ENCODE measurements around the gene SP2. TPM values are rescaled to one million over a fixed set of nuclear protein-coding genes. Genes with fewer than 3 reads are reported as not detected.

Gene SP2
- total and polyA plus RNA-seq, 2 donors (not counting 1 experiment from before 2014, with no cell fraction given) = 1.5 to 2.6 TPM

DNA sequence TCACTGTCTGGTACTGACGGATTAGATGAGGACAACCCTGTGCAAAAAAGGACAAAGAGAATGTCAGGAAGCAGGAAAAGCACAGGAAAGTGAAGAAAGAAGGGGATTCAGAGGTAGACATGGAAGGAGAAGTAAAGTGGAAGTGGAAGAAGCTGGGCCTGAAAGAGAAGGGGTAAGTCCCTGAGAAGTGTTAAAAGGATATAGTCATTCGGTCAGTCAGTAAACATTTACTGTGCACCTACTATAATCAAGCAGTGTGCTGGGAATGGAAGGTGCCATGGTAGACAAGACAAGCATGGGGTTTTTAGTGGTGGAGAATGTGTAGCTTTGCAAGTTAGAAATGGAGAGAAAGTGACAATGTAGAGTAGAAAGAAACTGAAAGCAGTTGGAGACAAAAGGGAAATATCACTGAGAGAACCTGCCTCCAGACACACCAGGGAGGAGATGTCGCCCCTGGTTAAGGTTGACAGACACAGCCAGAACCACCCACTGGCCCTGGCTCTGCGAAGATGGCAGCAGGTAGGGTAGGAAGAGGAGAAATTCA is 4.4 kb upstream of the SP2 start:
- TF ChIP-seq, protein P1, sequence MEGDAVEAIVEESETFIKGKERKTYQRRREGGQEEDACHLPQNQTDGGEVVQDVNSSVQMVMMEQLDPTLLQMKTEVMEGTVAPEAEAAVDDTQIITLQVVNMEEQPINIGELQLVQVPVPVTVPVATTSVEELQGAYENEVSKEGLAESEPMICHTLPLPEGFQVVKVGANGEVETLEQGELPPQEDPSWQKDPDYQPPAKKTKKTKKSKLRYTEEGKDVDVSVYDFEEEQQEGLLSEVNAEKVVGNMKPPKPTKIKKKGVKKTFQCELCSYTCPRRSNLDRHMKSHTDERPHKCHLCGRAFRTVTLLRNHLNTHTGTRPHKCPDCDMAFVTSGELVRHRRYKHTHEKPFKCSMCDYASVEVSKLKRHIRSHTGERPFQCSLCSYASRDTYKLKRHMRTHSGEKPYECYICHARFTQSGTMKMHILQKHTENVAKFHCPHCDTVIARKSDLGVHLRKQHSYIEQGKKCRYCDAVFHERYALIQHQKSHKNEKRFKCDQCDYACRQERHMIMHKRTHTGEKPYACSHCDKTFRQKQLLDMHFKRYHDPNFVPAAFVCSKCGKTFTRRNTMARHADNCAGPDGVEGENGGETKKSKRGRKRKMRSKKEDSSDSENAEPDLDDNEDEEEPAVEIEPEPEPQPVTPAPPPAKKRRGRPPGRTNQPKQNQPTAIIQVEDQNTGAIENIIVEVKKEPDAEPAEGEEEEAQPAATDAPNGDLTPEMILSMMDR (conservative IDR thresholded peaks at IDR 0.05 in 1 of 2, IDR thresholded peaks at IDR 0.05 in 1 of 2; ENCODE audit: low read depth in 1 of 2, low read length in 2 of 2) = no peak
- TF ChIP-seq EZH2 (IDR thresholded peaks at IDR 0.05; ENCODE audit: low read length, missing control alignments) = no peak
- H3K9me3 ChIP-seq (ENCODE audit: control insufficient read depth, insufficient read depth, low read depth, low read length) = no peaks in the 10 kb centered on the region
- H3K36me3 ChIP-seq (ENCODE audit: control insufficient read depth, insufficient read depth, low read length) = no peaks in the 10 kb centered on the region
- H3K9ac ChIP-seq (ENCODE audit: insufficient read depth, low read length) = no peak overlapping the region
- H2AFZ ChIP-seq (ENCODE audit: low read length) = no peak overlapping the region
- DNase-seq (ENCODE audit: low read depth in 2 of 2) = no peak
- no peaks in the 10 kb centered on the region for H4K20me1 ChIP-seq (ENCODE audit: control insufficient read depth, extremely low read depth, insufficient read depth, low read length)
- no peak overlapping the region for H3K4me3 ChIP-seq (replicated peaks in 1 of 4; ENCODE audit: control extremely low read depth in 1 of 4, insufficient read depth in 1 of 4, low read depth in 3 of 4, low read length in 4 of 4)
- no peak overlapping the region for H3K27ac ChIP-seq (ENCODE audit: insufficient read depth, low read length)
- H3K4me1 ChIP-seq (ENCODE audit: control insufficient read depth, extremely low read depth, insufficient read depth, low read length) = peaks cover 4% of the 10 kb centered on the region
- no peaks in the 10 kb centered on the region for H3K27me3 ChIP-seq (ENCODE audit: control insufficient read depth, insufficient read depth, low read length)
- H3K4me2 ChIP-seq (ENCODE audit: extremely low read depth, insufficient read depth, low read length) = no peak overlapping the region
- H3K79me2 ChIP-seq (ENCODE audit: control insufficient read depth, insufficient read depth, low read length) = peaks cover 1% of the 10 kb centered on the region

DNA sequence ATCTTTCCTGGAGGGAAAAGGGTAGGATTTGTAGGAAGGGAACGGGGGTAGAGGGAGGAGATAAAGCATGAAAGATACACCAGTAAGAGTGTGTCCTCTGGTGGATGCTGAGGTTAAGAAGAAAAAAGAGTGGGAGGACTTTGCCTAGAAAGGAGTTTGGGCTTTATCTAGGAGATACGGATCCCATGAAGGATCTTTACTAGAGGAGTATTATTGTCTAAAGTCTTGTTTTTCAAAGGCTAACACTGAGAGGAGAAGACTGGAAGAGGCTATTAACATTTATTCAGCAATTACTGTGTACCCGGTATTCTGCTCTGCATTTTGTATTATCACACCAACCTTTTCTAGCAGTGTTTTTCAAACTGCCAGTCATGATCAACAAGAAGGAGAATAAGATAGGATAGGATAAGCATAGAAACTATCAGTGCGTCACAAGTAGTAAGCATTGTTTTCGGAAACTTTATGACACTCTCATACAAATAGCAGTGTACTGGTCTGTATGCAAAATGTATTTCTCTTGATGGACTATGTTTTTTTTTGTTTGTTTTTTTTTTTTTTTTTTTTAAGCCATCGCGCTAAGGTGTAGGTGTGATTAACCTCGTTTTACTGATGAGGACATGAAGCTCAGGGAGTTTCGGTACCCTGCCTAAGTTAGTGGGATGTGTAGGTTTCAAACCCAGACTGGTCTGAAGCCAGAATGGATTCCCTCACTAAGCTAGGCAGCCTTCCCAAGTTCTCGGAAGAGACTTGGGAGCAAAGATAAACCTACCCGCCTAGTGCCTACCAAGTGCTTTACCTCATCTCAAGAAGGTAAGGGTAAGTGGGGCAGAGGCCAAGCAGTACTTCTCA is 1.3 kb upstream of the SP2 start:
- Histone ChIP-seq H3K9ac (ENCODE audit: insufficient read depth, low read length) (peak overlapping the region; percentile 61), H2AFZ (ENCODE audit: low read length) (peak overlapping the region; percentile 85), H3K79me2 (ENCODE audit: control insufficient read depth, insufficient read depth, low read length) (peaks cover 3% of the 10 kb centered on the region), H3K27me3 (ENCODE audit: control insufficient read depth, insufficient read depth, low read length) (no peaks in the 10 kb centered on the region), H3K4me3 (replicated peaks in 1 of 4; ENCODE audit: control extremely low read depth in 1 of 4, insufficient read depth in 1 of 4, low read depth in 3 of 4, low read length in 4 of 4) (peak overlapping the region; percentile 71 to 90 (median 77)), H3K4me2 (ENCODE audit: extremely low read depth, insufficient read depth, low read length) (peak overlapping the region; percentile 73), H3K4me1 (ENCODE audit: control insufficient read depth, extremely low read depth, insufficient read depth, low read length) (peaks cover 4% of the 10 kb centered on the region), H3K9me3 (ENCODE audit: control insufficient read depth, insufficient read depth, low read depth, low read length) (no peaks in the 10 kb centered on the region), H3K27ac (ENCODE audit: insufficient read depth, low read length) (peak overlapping the region; percentile 75), H3K36me3 (ENCODE audit: control insufficient read depth, insufficient read depth, low read length) (no peaks in the 10 kb centered on the region), H4K20me1 (ENCODE audit: control insufficient read depth, extremely low read depth, insufficient read depth, low read length) (no peaks in the 10 kb centered on the region)
- TF ChIP-seq, protein P1 (conservative IDR thresholded peaks at IDR 0.05 in 1 of 2, IDR thresholded peaks at IDR 0.05 in 1 of 2; ENCODE audit: low read depth in 1 of 2, low read length in 2 of 2) = no peak
- TF ChIP-seq EZH2 (IDR thresholded peaks at IDR 0.05; ENCODE audit: low read length, missing control alignments) = no peak
- peak in 1 of 2 donors; percentile 34 for DNase-seq (ENCODE audit: low read depth in 2 of 2)

DNA sequence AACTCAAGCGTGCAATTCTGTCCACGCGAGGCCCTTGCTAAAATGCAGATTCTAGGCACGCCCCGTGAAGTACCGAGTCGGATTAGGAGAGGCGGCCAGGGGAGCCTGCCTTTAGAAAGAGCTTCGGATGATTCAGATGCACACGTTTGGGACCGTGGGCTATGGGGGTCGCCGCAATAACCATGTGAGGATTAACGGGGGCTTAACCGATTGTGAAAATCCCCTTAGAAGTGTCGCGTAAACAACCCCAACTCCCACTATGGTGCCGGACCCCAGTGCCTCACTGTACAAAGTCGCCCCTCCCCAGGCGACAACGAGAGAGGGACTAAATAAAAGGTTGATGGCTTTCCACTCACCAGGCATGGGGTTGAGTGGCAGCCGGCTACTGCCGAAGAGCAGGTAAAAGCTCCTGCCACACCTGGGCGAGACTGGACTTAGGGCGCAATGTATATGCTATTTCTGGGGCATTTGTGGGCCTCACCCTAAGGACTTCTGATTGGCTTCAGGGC is 635 bp upstream of the SP2 start:
- H3K27ac ChIP-seq (ENCODE audit: insufficient read depth, low read length) = peak overlapping the region; percentile 75
- peaks cover 3% of the 10 kb centered on the region for H3K79me2 ChIP-seq (ENCODE audit: control insufficient read depth, insufficient read depth, low read length)
- H3K27me3 ChIP-seq (ENCODE audit: control insufficient read depth, insufficient read depth, low read length) = no peaks in the 10 kb centered on the region
- H4K20me1 ChIP-seq (ENCODE audit: control insufficient read depth, extremely low read depth, insufficient read depth, low read length) = no peaks in the 10 kb centered on the region
- peak overlapping the region; percentile 71 to 90 (median 77) for H3K4me3 ChIP-seq (replicated peaks in 1 of 4; ENCODE audit: control extremely low read depth in 1 of 4, insufficient read depth in 1 of 4, low read depth in 3 of 4, low read length in 4 of 4)
- peak overlapping the region; percentile 73 for H3K4me2 ChIP-seq (ENCODE audit: extremely low read depth, insufficient read depth, low read length)
- peaks cover 4% of the 10 kb centered on the region for H3K4me1 ChIP-seq (ENCODE audit: control insufficient read depth, extremely low read depth, insufficient read depth, low read length)
- H3K9me3 ChIP-seq (ENCODE audit: control insufficient read depth, insufficient read depth, low read depth, low read length) = no peaks in the 10 kb centered on the region
- peak overlapping the region; percentile 85 for H2AFZ ChIP-seq (ENCODE audit: low read length)
- peak in 1 of 2 donors; percentile 28 for DNase-seq (ENCODE audit: low read depth in 2 of 2)
- peaks cover 1% of the 10 kb centered on the region for H3K36me3 ChIP-seq (ENCODE audit: control insufficient read depth, insufficient read depth, low read length)
- peak overlapping the region; percentile 61 for H3K9ac ChIP-seq (ENCODE audit: insufficient read depth, low read length)
- TF ChIP-seq EZH2 (IDR thresholded peaks at IDR 0.05; ENCODE audit: low read length, missing control alignments) = no peak
- TF ChIP-seq, protein P1 (conservative IDR thresholded peaks at IDR 0.05 in 1 of 2, IDR thresholded peaks at IDR 0.05 in 1 of 2; ENCODE audit: low read depth in 1 of 2, low read length in 2 of 2) = no peak
